ENCODE data around the gene KCNH8.
"Not testable (repeated sequence)": the region's sequence is repeated elsewhere in the genome, so short reads cannot be mapped to it uniquely, and the experiment has no call there.

Gene KCNH8

GRCh38 chr3:19229086-19229485, 80.8 kb downstream of the KCNH8 start:
- Histone ChIP-seq H3K23ac (ENCODE audit: low read length in 2 of 2) (no peak overlapping the region), H3K14ac (ENCODE audit: low read length in 2 of 2) (no peak overlapping the region), H2BK5ac (ENCODE audit: low read depth, low read length, poor library complexity, severe bottlenecking) (no peak overlapping the region), H2AFZ (ENCODE audit: low read depth, low read length) (no peak overlapping the region), H3K27me3 (ENCODE audit: control insufficient read depth in 1 of 2, insufficient read depth in 1 of 2, low read length in 2 of 2) (no peaks in the 10 kb centered on the region), H3K4me3 (ENCODE audit: insufficient read depth in 1 of 2, low read depth in 1 of 2, low read length in 2 of 2) (no peak overlapping the region), H3K4me2 (ENCODE audit: low read length, poor library complexity, severe bottlenecking) (no peak overlapping the region), H3K4ac (ENCODE audit: low read depth in 1 of 2, low read length in 2 of 2) (no peak overlapping the region), H3K4me1 (ENCODE audit: control insufficient read depth, insufficient read depth, low read depth, low read length) (no peaks in the 10 kb centered on the region), H2AK5ac (ENCODE audit: low read length, severe bottlenecking) (no peak overlapping the region), H3K9ac (ENCODE audit: low read length) (no peak overlapping the region), H3K79me1 (replicated peaks; ENCODE audit: low read length, poor library complexity, severe bottlenecking) (no peaks in the 10 kb centered on the region), H2BK12ac (ENCODE audit: low read length in 2 of 2) (no peak overlapping the region), H3K27ac (ENCODE audit: low read length, poor library complexity, severe bottlenecking) (no peak overlapping the region), H3K18ac (ENCODE audit: low read depth in 1 of 2, low read length in 2 of 2) (no peak overlapping the region), H2BK15ac (ENCODE audit: low read depth, poor library complexity, severe bottlenecking) (no peak overlapping the region), H4K8ac (ENCODE audit: low read length) (no peak overlapping the region), H2BK120ac (ENCODE audit: low read depth, low read length) (no peak overlapping the region), H4K91ac (ENCODE audit: low read length) (no peak overlapping the region), H3K36me3 (ENCODE audit: control insufficient read depth in 1 of 2, insufficient read depth in 2 of 2, low read depth in 1 of 2, low read length in 2 of 2) (no peaks in the 10 kb centered on the region), H3K9me3 (ENCODE audit: control insufficient read depth, low read length) (no peaks in the 10 kb centered on the region)
- DNase-seq = no peak
- WGBS = 96% methylated on average over 1 of the region's 1 CpG

GRCh38 chr3:19229881-19230280, 81.6 kb downstream of the KCNH8 start:
- not testable (repeated sequence) for H3K9me3 ChIP-seq (ENCODE audit: control insufficient read depth, low read length); H3K23ac ChIP-seq (ENCODE audit: low read length in 2 of 2); H3K27me3 ChIP-seq (ENCODE audit: control insufficient read depth in 1 of 2, insufficient read depth in 1 of 2, low read length in 2 of 2); H2BK15ac ChIP-seq (ENCODE audit: low read depth, poor library complexity, severe bottlenecking); H3K4ac ChIP-seq (ENCODE audit: low read depth in 1 of 2, low read length in 2 of 2); H3K79me1 ChIP-seq (replicated peaks; ENCODE audit: low read length, poor library complexity, severe bottlenecking); H3K18ac ChIP-seq (ENCODE audit: low read depth in 1 of 2, low read length in 2 of 2); H2AFZ ChIP-seq (ENCODE audit: low read depth, low read length); H3K36me3 ChIP-seq (ENCODE audit: control insufficient read depth in 1 of 2, insufficient read depth in 2 of 2, low read depth in 1 of 2, low read length in 2 of 2); H3K4me1 ChIP-seq (ENCODE audit: control insufficient read depth, insufficient read depth, low read depth, low read length); H2BK120ac ChIP-seq (ENCODE audit: low read depth, low read length); H2AK5ac ChIP-seq (ENCODE audit: low read length, severe bottlenecking); H2BK5ac ChIP-seq (ENCODE audit: low read depth, low read length, poor library complexity, severe bottlenecking); H4K91ac ChIP-seq (ENCODE audit: low read length); DNase-seq; H3K9ac ChIP-seq (ENCODE audit: low read length); H3K4me2 ChIP-seq (ENCODE audit: low read length, poor library complexity, severe bottlenecking); H3K4me3 ChIP-seq (ENCODE audit: insufficient read depth in 1 of 2, low read depth in 1 of 2, low read length in 2 of 2); H3K27ac ChIP-seq (ENCODE audit: low read length, poor library complexity, severe bottlenecking); H2BK12ac ChIP-seq (ENCODE audit: low read length in 2 of 2); H4K8ac ChIP-seq (ENCODE audit: low read length); H3K14ac ChIP-seq (ENCODE audit: low read length in 2 of 2)
- WGBS = 79% methylated on average over 2 of the region's 3 CpGs

GRCh38 chr3:19231792-19232461, 83.6 kb downstream of the KCNH8 start:
- Histone ChIP-seq H2AK5ac (ENCODE audit: low read length, severe bottlenecking) (no peak overlapping the region), H2AFZ (ENCODE audit: low read depth, low read length) (no peak overlapping the region), H3K4me1 (ENCODE audit: control insufficient read depth, insufficient read depth, low read depth, low read length) (no peaks in the 10 kb centered on the region)

GRCh38 chr3:19232566-19232965, 84.3 kb downstream of the KCNH8 start:
- Histone ChIP-seq H2BK120ac (ENCODE audit: low read depth, low read length) (no peak overlapping the region), H3K4ac (ENCODE audit: low read depth in 1 of 2, low read length in 2 of 2) (no peak overlapping the region), H2AFZ (ENCODE audit: low read depth, low read length) (no peak overlapping the region), H4K8ac (ENCODE audit: low read length) (no peak overlapping the region), H3K9me3 (ENCODE audit: control insufficient read depth, low read length) (no peaks in the 10 kb centered on the region), H3K4me1 (ENCODE audit: control insufficient read depth, insufficient read depth, low read depth, low read length) (no peaks in the 10 kb centered on the region), H2BK5ac (ENCODE audit: low read depth, low read length, poor library complexity, severe bottlenecking) (no peak overlapping the region), H3K23ac (ENCODE audit: low read length in 2 of 2) (no peak overlapping the region), H3K9ac (ENCODE audit: low read length) (no peak overlapping the region), H3K4me2 (ENCODE audit: low read length, poor library complexity, severe bottlenecking) (no peak overlapping the region), H2AK5ac (ENCODE audit: low read length, severe bottlenecking) (no peak overlapping the region), H3K79me1 (replicated peaks; ENCODE audit: low read length, poor library complexity, severe bottlenecking) (no peaks in the 10 kb centered on the region), H3K14ac (ENCODE audit: low read length in 2 of 2) (no peak overlapping the region), H2BK15ac (ENCODE audit: low read depth, poor library complexity, severe bottlenecking) (no peak overlapping the region), H3K36me3 (ENCODE audit: control insufficient read depth in 1 of 2, insufficient read depth in 2 of 2, low read depth in 1 of 2, low read length in 2 of 2) (no peaks in the 10 kb centered on the region), H4K91ac (ENCODE audit: low read length) (no peak overlapping the region), H3K18ac (ENCODE audit: low read depth in 1 of 2, low read length in 2 of 2) (no peak overlapping the region), H3K27me3 (ENCODE audit: control insufficient read depth in 1 of 2, insufficient read depth in 1 of 2, low read length in 2 of 2) (no peaks in the 10 kb centered on the region), H2BK12ac (ENCODE audit: low read length in 2 of 2) (no peak overlapping the region), H3K27ac (ENCODE audit: low read length, poor library complexity, severe bottlenecking) (no peak overlapping the region), H3K4me3 (ENCODE audit: insufficient read depth in 1 of 2, low read depth in 1 of 2, low read length in 2 of 2) (no peak overlapping the region)
- DNase-seq = no peak
- 72% methylated on average over 2 of the region's 2 CpGs for WGBS

More at GRCh38 chr3:19231792-19232461, 83.6 kb downstream of the KCNH8 start:
- no peak overlapping the region for H4K91ac ChIP-seq (ENCODE audit: low read length)
- no peak overlapping the region for H2BK12ac ChIP-seq (ENCODE audit: low read length in 2 of 2)
- no peak overlapping the region for H3K4me2 ChIP-seq (ENCODE audit: low read length, poor library complexity, severe bottlenecking)
- H3K14ac ChIP-seq (ENCODE audit: low read length in 2 of 2) = no peak overlapping the region
- H3K9me3 ChIP-seq (ENCODE audit: control insufficient read depth, low read length) = no peaks in the 10 kb centered on the region
- H3K23ac ChIP-seq (ENCODE audit: low read length in 2 of 2) = no peak overlapping the region
- H3K9ac ChIP-seq (ENCODE audit: low read length) = no peak overlapping the region
- no peak for DNase-seq
- H3K27me3 ChIP-seq (ENCODE audit: control insufficient read depth in 1 of 2, insufficient read depth in 1 of 2, low read length in 2 of 2) = no peaks in the 10 kb centered on the region
- H2BK120ac ChIP-seq (ENCODE audit: low read depth, low read length) = no peak overlapping the region
- no peaks in the 10 kb centered on the region for H3K79me1 ChIP-seq (replicated peaks; ENCODE audit: low read length, poor library complexity, severe bottlenecking)
- H3K27ac ChIP-seq (ENCODE audit: low read length, poor library complexity, severe bottlenecking) = no peak overlapping the region
- no peak overlapping the region for H2BK15ac ChIP-seq (ENCODE audit: low read depth, poor library complexity, severe bottlenecking)
- H4K8ac ChIP-seq (ENCODE audit: low read length) = no peak overlapping the region
- H3K18ac ChIP-seq (ENCODE audit: low read depth in 1 of 2, low read length in 2 of 2) = no peak overlapping the region
- 92% methylated on average over 3 of the region's 4 CpGs for WGBS
- H3K36me3 ChIP-seq (ENCODE audit: control insufficient read depth in 1 of 2, insufficient read depth in 2 of 2, low read depth in 1 of 2, low read length in 2 of 2) = no peaks in the 10 kb centered on the region
- H3K4ac ChIP-seq (ENCODE audit: low read depth in 1 of 2, low read length in 2 of 2) = no peak overlapping the region
- no peak overlapping the region for H3K4me3 ChIP-seq (ENCODE audit: insufficient read depth in 1 of 2, low read depth in 1 of 2, low read length in 2 of 2)
- H2BK5ac ChIP-seq (ENCODE audit: low read depth, low read length, poor library complexity, severe bottlenecking) = no peak overlapping the region

All from mesenchymal stem cell (in vitro differentiated cells and primary cell).